Esophagus muscularis mucosa (tissue), 3 donors: ENCODE measurements around the gene CCDC150.

ENCODE experiments used
- POLR2AphosphoS5 ChIP-seq, 2 donors: sonication (generic); formaldehyde crosslinking; IDR thresholded peaks; one replicate each; pipeline ENCODE4 v1.6.1; 2017; ENCODE audit warnings: antibody characterized with exemption in 2 of 2
- TF ChIP-seq, protein P1 (sequence below), 3 experiments: fragments of 200-600 bp in 2 of 3; fragments of 450-650 bp in 1 of 3; sonication (generic) in 2 of 3; IDR thresholded peaks; one replicate each; pipeline ENCODE4 v1.5.1; 2017 to 2019; ENCODE audit warnings: antibody characterized with exemption in 3 of 3, mild to moderate bottlenecking in 2 of 3, moderate library complexity in 1 of 3

GRCh38 chr2:196613302-196613701 lies 26.2 kb upstream of the CCDC150 start:
- TF ChIP-seq POLR2AphosphoS5 (IDR thresholded peaks at IDR 0.05) = no peak
- TF ChIP-seq, protein P1, sequence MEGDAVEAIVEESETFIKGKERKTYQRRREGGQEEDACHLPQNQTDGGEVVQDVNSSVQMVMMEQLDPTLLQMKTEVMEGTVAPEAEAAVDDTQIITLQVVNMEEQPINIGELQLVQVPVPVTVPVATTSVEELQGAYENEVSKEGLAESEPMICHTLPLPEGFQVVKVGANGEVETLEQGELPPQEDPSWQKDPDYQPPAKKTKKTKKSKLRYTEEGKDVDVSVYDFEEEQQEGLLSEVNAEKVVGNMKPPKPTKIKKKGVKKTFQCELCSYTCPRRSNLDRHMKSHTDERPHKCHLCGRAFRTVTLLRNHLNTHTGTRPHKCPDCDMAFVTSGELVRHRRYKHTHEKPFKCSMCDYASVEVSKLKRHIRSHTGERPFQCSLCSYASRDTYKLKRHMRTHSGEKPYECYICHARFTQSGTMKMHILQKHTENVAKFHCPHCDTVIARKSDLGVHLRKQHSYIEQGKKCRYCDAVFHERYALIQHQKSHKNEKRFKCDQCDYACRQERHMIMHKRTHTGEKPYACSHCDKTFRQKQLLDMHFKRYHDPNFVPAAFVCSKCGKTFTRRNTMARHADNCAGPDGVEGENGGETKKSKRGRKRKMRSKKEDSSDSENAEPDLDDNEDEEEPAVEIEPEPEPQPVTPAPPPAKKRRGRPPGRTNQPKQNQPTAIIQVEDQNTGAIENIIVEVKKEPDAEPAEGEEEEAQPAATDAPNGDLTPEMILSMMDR (IDR thresholded peaks at IDR 0.05) = no peak
